Measurements from ENCODE around the gene STK32C.

GRCh38 chr10:132269266-132270230, 38.2 kb downstream of the STK32C start:
- no peak for TF ChIP-seq CTCF (conservative IDR thresholded peaks at IDR 0.05)
- no peak for TF ChIP-seq EZH2 (IDR thresholded peaks at IDR 0.05; ENCODE audit: low read depth)
